IMR-90 (cell line): ENCODE measurements around the gene PEX14.

ENCODE experiments used
- BHLHE40 ChIP-seq: fragments of 150-350 bp; IDR thresholded peaks from 2 replicates; pipeline ENCODE4 v1.6.1; 2016; ENCODE audit warnings: mild to moderate bottlenecking, low read depth, low read length
- CHD1 ChIP-seq: IDR thresholded peaks from 2 replicates; pipeline ENCODE4 v1.6.1; 2012; ENCODE audit warnings: low read depth, low read length, improper control_type of control experiment
- MAFK ChIP-seq: IDR thresholded peaks from 2 replicates; pipeline ENCODE4 v1.6.1; 2012; ENCODE audit warnings: low read depth, low read length, improper control_type of control experiment
- MAZ ChIP-seq: IDR thresholded peaks from 2 replicates; pipeline ENCODE4 v1.6.1; 2012; ENCODE audit warnings: low read depth, mild to moderate bottlenecking, low read length, improper control_type of control experiment, moderate library complexity, borderline replicate concordance
- POLR2A ChIP-seq: IDR thresholded peaks from 2 replicates; pipeline ENCODE4 v1.6.1; 2012; ENCODE audit warnings: mild to moderate bottlenecking, low read depth, low read length
- RAD21 ChIP-seq: IDR thresholded peaks from 2 replicates; pipeline ENCODE4 v1.6.1; 2012; ENCODE audit warnings: low read length, improper control_type of control experiment
- RCOR1 ChIP-seq: IDR thresholded peaks from 2 replicates; pipeline ENCODE4 v1.6.1; 2012; ENCODE audit warnings: mild to moderate bottlenecking, low read length, improper control_type of control experiment; ENCODE audit not compliant: insufficient replicate concordance
- RFX5 ChIP-seq: IDR thresholded peaks from 2 replicates; pipeline ENCODE4 v1.8.0; 2012; ENCODE audit warnings: low read depth, mild to moderate bottlenecking, low read length, moderate library complexity
- SMC3 ChIP-seq: fragments of 150-350 bp; IDR thresholded peaks from 2 replicates; pipeline ENCODE4 v1.6.1; 2016; ENCODE audit warnings: low read depth, mild to moderate bottlenecking, antibody characterized with exemption, low read length, moderate library complexity
- TF ChIP-seq, protein P1 (sequence below): conservative IDR thresholded peaks from 2 replicates; pipeline ENCODE4 v1.5.1; 2012; ENCODE audit warnings: mild to moderate bottlenecking, low read depth, low read length, improper control_type of control experiment
- TF ChIP-seq, protein P2 (sequence below): fragments of 150-350 bp; IDR thresholded peaks from 2 replicates; pipeline ENCODE4 v1.6.1; 2016; ENCODE audit warnings: low read depth, mild to moderate bottlenecking, low read length, moderate library complexity, borderline replicate concordance

DNA sequence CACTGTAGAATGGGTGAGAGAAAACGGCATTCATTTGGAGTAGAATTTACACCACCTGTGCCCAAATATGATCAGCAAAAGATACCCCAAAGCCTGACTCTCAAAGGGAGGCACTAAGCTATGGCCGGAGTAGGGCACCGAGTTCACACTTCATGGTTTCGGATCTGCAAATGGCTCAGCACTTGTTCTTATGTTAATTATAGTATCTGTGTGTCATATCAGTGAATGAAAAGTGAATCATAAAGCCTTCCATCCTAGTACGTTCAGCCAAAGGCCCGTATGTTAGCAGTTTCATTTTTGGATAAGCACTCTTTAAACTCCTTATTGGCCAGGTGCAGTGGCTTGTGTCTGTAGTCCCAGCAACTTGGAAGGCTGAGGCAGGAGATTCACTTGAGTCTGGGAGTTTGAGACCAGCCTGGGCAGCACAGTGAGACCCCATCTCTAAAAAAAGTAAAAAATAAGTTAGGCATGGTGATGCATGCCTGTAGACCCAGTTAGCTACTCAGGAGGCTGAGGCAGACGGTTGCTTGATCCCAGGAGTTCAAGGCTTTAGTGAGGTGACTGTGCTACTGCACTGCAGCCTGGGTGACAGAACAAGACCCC is 29.9 kb upstream of the PEX14 start:
- no peak for TF ChIP-seq POLR2A
- no peak for TF ChIP-seq RFX5
- TF ChIP-seq, protein P1, sequence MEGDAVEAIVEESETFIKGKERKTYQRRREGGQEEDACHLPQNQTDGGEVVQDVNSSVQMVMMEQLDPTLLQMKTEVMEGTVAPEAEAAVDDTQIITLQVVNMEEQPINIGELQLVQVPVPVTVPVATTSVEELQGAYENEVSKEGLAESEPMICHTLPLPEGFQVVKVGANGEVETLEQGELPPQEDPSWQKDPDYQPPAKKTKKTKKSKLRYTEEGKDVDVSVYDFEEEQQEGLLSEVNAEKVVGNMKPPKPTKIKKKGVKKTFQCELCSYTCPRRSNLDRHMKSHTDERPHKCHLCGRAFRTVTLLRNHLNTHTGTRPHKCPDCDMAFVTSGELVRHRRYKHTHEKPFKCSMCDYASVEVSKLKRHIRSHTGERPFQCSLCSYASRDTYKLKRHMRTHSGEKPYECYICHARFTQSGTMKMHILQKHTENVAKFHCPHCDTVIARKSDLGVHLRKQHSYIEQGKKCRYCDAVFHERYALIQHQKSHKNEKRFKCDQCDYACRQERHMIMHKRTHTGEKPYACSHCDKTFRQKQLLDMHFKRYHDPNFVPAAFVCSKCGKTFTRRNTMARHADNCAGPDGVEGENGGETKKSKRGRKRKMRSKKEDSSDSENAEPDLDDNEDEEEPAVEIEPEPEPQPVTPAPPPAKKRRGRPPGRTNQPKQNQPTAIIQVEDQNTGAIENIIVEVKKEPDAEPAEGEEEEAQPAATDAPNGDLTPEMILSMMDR, result no peak
- TF ChIP-seq MAFK, result no peak
- TF ChIP-seq RCOR1, result no peak
- no peak for TF ChIP-seq SMC3
- no peak for TF ChIP-seq MAZ
- TF ChIP-seq RAD21, result no peak
- TF ChIP-seq CHD1, result no peak
- TF ChIP-seq, protein P2, sequence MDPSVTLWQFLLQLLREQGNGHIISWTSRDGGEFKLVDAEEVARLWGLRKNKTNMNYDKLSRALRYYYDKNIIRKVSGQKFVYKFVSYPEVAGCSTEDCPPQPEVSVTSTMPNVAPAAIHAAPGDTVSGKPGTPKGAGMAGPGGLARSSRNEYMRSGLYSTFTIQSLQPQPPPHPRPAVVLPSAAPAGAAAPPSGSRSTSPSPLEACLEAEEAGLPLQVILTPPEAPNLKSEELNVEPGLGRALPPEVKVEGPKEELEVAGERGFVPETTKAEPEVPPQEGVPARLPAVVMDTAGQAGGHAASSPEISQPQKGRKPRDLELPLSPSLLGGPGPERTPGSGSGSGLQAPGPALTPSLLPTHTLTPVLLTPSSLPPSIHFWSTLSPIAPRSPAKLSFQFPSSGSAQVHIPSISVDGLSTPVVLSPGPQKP, result no peak
- no peak for TF ChIP-seq BHLHE40
